Raji (cell line): Measurements from ENCODE around the gene SRCIN1.

ENCODE experiments used
- POLR2A ChIP-seq: IDR thresholded peaks from 2 replicates; pipeline ENCODE4 v1.6.1; 2011; ENCODE audit warnings: low read depth, low read length, control low read depth; ENCODE audit not compliant: insufficient read depth

SRCIN1 gene

DNA sequence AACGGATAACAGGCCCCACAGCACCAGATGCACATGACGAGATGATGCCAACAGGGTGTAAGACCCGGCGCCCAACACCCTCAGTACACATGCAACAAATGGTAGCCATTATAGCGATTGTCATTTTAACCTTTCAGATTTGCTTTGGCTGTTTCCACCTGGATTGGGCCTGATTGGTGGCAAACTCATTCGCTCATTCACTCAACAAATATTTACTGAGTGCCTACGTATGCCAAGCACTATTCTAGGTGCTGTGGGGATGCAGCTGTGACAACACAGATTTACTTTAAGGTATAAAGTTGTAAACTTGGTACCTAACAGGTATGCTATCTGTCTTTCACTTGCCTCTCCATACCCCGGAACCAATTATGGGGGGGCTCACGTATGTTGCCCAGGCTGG is 66.8 kb downstream of the SRCIN1 start:
- no peak for TF ChIP-seq POLR2A

DNA sequence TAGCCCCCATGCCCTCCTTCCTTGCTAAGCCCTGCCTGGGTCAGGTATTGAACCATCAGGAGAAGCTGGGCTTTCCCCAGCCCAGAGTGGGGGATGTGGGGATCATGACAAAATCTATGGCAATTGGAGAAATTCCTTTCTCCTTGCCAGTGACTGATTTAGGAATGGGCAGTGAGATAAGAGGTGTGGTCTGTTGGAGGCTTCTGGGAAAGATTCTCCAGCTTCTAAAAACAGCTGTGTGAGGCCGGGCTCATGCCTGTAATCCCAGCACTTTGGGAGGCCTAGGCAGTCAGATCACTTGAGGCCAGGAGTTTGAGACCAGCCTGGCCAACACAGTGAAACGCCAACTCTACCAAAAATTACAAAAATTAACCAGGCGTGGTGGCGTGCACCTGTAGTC is 69.1 kb downstream of the SRCIN1 start:
- TF ChIP-seq POLR2A = no peak

DNA sequence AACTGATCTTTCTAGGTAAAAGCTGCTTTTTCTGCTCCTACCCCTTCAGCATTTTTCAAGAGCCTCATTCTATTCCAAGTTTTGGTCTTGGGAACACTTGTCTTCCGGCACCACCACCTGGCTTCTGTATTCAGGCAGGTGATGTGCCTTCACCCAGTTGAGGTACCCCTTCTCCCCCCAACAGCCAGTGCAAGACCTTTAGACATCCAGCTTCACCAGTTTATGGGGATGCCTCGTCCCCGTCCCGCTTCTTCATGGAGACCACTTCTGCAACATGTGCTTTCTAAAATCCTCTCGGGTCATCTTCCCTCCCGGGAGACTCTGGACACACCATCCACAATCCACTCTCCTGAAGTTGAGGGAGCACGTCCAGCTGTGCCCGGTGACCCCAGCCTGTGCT is 69.9 kb downstream of the SRCIN1 start:
- no peak for TF ChIP-seq POLR2A

DNA sequence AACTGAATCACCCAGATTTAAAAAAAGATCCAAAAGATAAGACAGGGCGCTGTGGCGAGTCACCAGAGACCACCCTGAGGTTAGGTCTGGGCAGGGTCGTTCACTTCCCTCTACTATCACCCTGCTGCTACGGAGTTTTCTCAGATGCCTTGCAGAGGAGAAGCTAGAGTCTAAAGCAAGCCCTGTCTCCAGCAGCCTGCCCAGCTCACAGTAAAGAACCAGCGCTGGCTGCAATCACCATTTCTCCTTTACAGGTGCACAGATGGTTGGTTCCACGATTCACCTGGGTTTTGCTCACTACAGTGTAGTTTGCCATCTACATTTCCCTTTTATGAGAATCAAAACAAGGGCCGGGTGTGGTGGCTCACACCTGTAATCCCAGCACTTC is 71.3 kb downstream of the SRCIN1 start:
- no peak for TF ChIP-seq POLR2A

DNA sequence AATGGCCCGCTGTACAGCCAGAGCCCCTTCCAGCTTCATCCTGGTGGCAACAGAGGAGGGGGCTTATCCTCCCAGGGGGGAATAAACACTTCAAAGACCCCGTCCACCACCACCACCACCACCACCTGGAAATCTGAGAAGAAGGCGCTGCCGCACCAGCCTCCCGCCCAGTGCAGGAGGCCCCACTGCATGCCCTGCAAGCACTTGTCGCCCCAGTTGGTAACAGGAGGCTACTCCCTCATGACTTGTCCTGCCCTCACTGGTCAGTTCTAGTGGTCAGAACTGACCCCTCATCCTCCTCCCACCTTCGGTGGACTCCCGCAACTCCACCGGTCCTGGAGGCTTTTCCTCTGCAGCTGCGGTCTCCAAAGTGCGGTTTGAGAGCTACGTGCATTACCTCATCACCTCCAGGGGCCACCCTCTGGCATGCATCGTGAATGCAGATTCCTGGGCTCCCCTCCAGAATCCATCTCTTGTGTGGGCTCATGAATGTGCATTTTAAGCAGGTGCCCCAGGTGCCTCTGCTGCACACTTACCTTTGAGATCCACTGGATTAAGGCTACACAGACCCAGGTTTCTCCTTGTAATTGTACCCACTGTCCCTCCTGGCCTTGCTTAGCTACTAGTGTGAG is 71.8 kb downstream of the SRCIN1 start:
- TF ChIP-seq POLR2A = no peak

DNA sequence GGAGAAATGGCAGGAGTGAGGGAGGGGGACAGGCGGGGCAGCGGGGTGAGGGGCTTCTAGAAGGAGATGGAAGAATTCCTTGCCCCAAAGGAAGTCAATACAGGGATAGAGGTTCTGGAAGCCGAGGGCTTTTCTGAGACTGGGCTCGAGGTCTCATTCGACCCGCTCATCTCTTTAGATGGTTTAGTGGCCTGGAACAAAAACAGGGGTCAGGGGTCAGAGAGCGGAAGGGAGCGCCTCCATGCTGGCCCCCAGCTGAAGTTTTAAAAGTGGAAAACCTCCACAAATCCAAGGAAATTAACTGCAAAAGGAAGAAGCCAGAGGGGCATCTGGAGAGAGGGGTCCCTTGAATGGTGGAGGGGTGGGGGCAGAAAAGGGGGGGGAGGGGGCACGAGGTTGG is 72.5 kb downstream of the SRCIN1 start:
- no peak for TF ChIP-seq POLR2A

GRCh38 chr17:38532451-38532850 is 73.3 kb downstream of the SRCIN1 start:
- TF ChIP-seq POLR2A = no peak

- no peak for TF ChIP-seq POLR2A
Measured at GRCh38 chr17:38512473-38513058, 93.2 kb downstream of the SRCIN1 start.

- TF ChIP-seq POLR2A = no peak
Measured at GRCh38 chr17:38511150-38512108, 94.3 kb downstream of the SRCIN1 start.

- no peak for TF ChIP-seq POLR2A
Measured at GRCh38 chr17:38510421-38511149, 95.2 kb downstream of the SRCIN1 start.

DNA sequence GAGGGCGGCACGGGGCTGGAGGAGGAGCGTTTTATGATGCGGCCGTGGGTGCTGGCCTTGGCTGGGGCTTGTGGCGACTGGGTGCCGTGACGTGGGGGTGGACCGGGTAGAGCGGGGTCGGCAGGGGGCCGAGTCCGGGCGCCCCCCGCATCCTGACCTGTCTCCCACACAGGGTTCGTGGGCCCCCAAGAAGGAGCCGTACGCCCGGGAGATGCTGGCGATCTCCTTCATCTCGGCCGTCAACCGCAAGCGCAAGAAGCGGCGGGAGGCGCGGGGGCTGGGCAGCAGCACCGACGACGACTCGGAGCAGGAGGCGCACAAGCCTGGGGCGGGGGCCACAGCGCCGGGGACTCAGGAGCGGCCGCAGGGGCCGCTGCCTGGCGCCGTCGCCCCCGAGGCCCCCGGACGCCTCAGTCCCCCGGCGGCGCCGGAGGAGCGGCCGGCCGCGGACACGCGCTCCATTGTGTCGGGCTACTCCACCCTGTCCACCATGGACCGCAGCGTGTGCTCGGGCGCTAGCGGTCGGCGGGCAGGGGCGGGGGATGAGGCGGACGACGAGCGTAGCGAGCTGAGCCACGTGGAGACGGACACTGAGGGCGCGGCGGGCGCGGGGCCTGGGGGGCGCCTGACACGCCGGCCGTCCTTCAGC is 95.9 kb downstream of the SRCIN1 start:
- TF ChIP-seq POLR2A = no peak

DNA sequence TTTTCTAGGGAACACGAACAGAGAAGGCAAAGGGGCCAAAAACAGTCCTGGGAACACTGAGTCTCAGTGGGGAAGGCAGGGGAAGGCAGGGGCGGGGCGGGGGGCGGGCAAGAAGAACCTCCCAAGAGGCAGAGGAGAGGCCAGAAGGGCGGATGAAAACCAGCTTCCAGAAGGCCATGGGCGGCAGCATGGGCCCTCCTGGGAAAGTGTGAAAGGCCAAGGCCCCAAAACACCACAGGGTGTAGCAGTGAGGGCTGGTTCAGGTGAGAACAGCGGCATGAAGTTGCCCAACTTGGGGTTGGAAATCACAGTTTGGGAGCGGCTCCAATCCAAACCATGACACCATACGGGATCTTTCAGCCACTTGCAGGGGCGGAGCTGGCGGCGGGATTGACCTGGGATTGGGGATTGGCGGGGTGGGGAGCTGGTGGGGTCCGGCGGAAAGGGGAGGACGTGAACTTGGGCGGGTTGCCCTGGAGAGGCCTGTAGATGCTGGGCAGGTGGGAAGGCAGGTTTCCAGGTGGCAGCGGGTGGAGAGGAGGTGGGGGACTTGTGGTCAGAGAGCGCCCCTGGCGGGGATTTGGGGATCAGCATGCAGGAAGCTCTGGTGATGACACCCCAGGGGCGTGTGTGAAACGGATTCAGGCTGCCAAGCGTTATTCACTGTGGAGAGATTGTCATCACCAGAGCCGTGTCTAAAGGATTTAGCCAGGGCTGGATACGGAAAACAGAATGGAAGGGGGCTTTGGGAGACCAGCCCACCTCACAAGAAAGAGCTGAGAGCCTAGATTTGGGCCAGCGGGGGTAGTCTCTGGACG is 96.6 kb downstream of the SRCIN1 start:
- TF ChIP-seq POLR2A = no peak

DNA sequence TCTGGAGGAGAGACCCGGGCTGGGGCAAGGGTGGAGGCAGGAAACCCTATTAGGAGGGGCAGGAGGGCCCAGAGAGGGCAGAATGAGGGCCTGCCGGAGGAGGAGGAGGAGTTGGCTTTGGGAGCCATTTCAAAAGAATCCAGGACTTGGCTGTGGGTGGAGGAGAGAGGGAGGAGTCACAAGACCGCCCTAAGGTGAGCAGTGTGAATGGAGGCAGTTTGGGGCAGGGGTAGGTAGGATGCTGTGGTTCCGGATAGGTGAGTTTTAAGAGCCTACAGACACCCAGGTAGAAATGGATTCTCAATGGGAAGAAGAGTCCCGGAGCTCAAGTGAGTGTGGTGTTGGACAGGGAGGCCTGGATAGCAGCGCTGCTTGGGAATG is 97.2 kb downstream of the SRCIN1 start:
- TF ChIP-seq POLR2A = no peak
